ENCODE results near the gene CD163L1.

- TF ChIP-seq, protein P1, sequence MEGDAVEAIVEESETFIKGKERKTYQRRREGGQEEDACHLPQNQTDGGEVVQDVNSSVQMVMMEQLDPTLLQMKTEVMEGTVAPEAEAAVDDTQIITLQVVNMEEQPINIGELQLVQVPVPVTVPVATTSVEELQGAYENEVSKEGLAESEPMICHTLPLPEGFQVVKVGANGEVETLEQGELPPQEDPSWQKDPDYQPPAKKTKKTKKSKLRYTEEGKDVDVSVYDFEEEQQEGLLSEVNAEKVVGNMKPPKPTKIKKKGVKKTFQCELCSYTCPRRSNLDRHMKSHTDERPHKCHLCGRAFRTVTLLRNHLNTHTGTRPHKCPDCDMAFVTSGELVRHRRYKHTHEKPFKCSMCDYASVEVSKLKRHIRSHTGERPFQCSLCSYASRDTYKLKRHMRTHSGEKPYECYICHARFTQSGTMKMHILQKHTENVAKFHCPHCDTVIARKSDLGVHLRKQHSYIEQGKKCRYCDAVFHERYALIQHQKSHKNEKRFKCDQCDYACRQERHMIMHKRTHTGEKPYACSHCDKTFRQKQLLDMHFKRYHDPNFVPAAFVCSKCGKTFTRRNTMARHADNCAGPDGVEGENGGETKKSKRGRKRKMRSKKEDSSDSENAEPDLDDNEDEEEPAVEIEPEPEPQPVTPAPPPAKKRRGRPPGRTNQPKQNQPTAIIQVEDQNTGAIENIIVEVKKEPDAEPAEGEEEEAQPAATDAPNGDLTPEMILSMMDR (IDR thresholded peaks at IDR 0.05): no peak
- no peak for TF ChIP-seq EZH2 (IDR thresholded peaks at IDR 0.05)
These were observed 68.8 kb downstream of the CD163L1 start for GRCh38 chr12:7375145-7375543.

Measured in neural progenitor cell (in vitro differentiated cells).